HL-60/S4 treated with retinoic acid at 250 ng/mL for 4 days and 3 days (cell line): ENCODE measurements around the gene MT1HL1.

Source experiments
- in situ Hi-C: fragments of 300-500 bp; cut with MboI; formaldehyde crosslinking; loops from 2 replicates; pipeline ENCODE4 v1.7.0; 2022; ENCODE audit warnings: low sequenced_read_pairs

The MT1HL1 gene

DNA sequence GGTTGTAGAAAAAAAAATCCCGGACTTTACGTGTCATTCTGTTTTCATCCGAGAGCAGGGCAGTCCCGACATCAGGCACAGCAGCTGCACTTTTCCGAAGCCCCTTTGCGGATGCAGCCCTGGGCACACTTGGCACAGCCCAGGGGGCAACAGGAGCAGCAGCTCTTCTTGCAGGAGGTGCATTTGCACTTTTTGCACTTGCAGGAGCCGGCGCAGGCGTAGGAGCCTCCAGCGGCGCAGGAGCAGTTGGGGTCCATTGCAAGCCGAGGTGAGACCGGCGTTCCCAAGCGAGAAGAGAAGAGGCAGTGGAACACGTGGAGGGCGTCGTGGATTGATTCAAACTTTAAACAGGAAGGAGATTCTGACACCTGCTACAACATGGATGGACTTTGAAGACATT is at the start of gene MT1HL1:
TSS of gene MT1HL1 (minus strand) at position 326 of the 400 bp plus-strand sequence. CDS start at position 257, 69 bp downstream.
- in situ Hi-C loops, result no loop called here

- in situ Hi-C loops, result no loop called here
Measured at GRCh38 chr1:237050915-237051314, 46.7 kb upstream of the MT1HL1 start.

DNA sequence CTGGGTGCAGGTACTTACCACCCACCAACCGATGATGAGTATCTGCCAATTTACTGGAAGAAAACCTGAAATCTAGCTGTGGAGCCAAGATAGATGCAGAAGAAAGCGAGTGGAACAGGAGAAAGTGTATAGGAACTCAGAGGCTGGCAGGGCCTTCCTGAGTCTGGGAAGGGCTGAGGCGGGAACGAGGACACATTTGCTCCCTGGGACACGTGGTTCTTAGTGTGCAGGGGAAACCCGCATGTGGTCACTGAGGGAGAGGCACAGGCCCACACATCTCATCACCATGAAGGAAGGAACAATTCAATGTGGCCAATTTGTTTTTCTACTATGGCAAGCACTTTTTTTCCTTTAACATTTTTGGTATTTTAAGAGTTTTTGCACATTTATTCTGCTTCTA is 45.9 kb upstream of the MT1HL1 start:
- in situ Hi-C loops, result no loop called here

DNA sequence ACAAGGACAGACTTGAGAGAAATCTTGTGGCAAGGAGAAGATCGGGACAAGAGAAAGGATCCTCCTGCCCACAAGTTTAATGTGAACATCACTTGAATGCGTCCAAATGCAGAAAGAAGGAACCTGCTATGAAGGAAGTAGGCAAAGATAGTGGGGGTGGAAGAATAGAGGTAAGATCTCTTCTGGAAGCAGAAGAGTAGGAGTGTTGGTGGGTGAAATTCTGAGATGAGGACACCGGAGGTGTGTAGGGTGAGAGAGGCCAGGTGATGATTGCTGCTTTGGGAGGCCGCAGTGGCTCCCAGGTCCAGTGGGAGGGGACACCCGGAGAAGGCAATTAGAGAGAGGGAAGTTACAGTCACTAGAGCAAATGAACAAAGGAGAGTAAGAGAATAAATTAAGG is 44.6 kb upstream of the MT1HL1 start:
- in situ Hi-C loops, result no loop called here

DNA sequence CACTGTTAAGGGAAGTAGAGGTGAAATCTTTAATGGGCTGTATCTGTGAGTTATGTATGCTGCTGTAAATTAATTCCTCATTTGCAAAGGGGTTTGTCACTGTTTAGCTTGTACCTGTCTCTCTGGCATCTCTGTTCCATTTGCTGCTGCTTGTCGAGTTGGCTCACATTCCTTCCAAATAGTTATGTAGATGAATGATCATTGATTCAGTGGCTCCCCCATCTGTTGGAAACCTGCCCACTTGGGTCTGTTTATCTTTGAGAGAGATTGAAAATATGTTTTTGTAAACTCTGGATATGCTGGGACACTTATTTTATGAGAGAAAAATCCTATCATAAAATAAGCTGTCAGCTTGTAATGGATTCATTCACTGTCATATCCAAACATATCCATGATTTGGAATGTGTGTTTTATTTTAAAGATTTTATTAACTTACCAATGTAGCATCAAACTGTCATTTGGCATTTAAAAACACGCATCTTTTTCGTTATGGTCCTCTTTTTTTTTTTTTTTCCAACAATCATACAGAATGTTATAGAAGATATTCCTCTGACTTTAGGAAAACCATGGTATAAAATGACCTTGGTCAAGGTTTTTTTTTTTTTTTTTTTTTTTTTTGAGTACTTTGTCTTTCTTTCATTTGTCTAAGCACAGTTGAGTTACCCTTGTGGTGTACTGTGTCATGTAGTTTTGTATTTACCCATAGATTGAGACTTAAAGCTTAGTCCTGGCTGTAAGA is 41.2 kb upstream of the MT1HL1 start:
- in situ Hi-C loops, result no loop called here

GRCh38 chr1:237043846-237044636 is 39.8 kb upstream of the MT1HL1 start:
- in situ Hi-C loops, result no loop called here

GRCh38 chr1:237042892-237043576 is 38.8 kb upstream of the MT1HL1 start:
- in situ Hi-C loops, result no loop called here

- in situ Hi-C loops, result no loop called here
Measured at GRCh38 chr1:237042526-237042891, 38.3 kb upstream of the MT1HL1 start.

DNA sequence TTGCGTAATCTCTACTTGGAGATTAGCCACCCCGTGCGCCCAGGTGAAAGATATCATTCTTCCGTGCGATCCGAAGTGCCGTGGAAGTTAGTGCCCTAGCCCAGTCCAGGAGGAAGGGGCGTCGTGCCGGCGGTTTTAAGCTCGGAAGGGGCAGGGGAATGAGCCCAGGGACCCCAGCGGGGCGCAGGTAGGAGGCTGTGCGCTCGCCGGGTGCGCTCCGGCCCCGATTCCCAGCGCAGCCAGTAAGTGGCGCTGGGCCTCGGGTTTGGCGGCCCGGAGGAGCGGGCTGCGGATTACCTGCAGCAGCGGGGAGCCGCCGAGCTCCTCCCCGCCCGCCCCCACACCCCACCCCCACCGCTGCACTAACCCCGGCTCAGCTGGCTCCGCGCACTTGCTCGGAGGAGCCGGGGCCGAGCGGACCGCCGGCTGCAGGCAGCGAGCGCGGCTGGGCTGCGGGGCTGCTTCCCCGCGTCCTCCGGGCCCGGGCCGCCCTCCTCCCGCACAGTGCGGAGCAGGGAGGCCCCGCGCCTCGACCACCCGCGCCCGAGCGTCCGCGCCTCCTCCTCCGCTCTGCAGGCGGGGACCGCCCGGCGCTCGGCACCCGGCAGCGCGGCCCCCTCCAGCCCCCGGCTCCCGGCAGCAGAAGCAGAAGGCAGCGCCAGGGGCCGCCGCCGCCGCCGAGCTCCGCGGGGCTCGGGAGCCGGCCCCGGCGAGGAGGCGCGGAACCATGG is 37.7 kb upstream of the MT1HL1 start, which contains the start of gene RYR2:
TSS of gene RYR2 (plus strand) at position 390 of the 731 bp plus-strand sequence. CDS start at position 728, 338 bp downstream.
- in situ Hi-C loops, result no loop called here

DNA sequence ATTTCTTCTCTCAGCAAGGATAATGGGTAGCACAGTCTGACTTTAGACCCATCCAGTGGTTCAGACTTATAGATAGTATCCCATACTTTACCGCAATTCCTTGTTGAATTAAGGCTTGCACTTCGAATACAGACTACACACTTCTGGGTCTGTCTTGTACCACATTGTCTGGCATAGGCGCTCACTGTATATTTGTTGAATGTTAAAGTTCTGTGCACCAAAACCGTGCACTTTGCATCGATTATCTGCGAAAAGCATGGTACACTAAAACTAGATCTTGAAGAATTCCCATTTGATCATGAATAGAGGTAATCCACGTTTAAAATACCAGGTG is 37.2 kb upstream of the MT1HL1 start:
- in situ Hi-C loops, result no loop called here

- in situ Hi-C loops, result no loop called here
Measured at GRCh38 chr1:237040823-237041222, 36.6 kb upstream of the MT1HL1 start.

- in situ Hi-C loops, result no loop called here
Measured at GRCh38 chr1:237038211-237038610, 34.0 kb upstream of the MT1HL1 start.

GRCh38 chr1:237035759-237036158 is 31.5 kb upstream of the MT1HL1 start:
- in situ Hi-C loops, result no loop called here

GRCh38 chr1:237033804-237034203 is 29.6 kb upstream of the MT1HL1 start:
- in situ Hi-C loops, result no loop called here

DNA sequence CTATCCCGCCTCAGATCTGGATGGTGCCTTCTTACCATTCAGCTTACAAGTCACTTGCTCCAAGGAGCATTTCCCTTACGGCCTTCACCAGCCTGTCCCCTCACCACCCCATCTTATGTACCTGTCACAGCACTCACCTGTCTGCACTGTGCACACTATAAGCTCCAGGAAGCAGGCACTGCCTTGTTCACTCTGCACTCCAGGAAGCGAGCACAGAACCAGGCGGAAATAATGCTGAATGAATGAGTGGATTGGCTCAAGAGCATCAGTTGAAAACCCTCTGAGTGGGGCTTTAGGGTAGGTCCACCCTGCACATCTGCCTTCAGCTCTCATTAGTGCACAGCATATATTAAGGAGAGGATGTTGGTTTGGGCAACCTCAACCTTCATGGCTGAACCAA is 28.8 kb upstream of the MT1HL1 start:
- in situ Hi-C loops, result no loop called here

DNA sequence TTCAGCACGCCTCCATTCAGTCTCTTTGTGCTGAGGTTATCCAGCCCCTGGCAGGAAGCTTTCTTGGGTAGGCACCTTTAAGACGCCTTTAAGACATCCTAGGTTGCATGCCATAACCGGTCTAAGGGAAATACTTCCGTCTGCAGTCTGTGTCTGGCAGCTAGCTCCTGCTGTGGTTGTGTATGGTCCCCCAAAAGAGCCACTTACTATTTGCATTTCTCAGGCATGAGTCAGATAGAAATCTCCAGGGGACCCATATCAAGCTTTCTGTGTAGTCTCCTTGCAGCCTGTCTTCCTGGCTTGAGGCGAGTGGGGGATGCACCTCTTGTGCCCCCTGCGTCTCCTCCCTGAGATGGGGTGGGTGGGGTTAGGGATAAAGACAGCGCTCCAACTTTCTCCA is 27.8 kb upstream of the MT1HL1 start:
- in situ Hi-C loops, result no loop called here

DNA sequence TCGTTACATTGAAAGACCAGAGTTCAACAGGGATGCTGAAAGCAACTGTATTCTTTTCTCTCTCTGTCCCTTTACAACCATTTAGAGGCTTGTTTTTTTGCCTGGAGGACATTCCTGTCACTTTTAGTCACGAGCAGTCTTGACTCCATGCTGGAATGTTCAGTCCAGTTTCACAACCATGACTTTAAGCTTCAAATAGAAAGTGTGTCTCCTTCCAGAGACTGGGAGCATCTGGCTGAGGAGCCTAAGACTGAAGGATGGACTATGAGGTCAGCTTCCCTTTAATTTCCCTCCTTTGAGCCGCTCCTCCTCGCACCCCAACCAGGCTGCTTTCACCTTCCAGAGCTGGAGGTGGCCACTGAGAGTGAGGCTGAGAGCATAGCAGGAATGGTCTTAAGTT is 27.2 kb upstream of the MT1HL1 start:
- in situ Hi-C loops, result no loop called here

DNA sequence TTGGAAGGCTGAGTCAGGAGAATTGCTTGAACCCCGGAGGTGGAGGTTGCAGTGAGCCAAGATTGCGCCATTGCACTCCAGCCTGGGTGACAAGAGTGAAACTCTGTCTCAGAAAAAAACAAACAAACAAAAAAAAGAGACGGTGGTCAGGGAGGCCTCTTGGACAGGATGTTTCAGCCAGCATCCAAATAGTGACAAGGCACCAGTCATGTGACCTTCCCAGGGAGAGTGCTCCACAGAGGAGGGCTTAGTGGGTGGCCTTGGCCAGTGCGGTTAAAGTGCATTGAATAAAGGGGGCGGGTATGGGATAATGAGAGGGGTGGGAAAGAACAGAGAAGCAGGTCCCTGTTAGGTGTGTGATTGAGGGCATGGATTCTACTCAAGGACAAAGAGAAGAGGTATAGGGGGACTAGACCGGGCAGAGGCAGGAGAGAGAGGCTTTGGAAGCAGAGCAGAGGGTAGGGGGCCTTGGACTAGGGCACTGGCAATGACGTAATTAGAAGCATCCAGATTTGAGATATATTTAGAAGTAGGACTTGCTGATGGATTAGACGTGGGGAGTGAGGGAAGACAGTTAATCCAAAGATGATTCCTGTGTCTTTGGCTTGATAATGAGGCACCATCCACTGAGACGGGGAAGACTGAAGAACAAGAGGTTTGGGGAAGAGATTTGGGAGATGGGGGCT is 25.8 kb upstream of the MT1HL1 start:
- in situ Hi-C loops, result no loop called here

- in situ Hi-C loops, result no loop called here
Measured at GRCh38 chr1:237029240-237029639, 25.0 kb upstream of the MT1HL1 start.

GRCh38 chr1:237025358-237026074 is 21.3 kb upstream of the MT1HL1 start:
- in situ Hi-C loops, result no loop called here
